ENCODE measurements around the gene CHRDL2.

DNA sequence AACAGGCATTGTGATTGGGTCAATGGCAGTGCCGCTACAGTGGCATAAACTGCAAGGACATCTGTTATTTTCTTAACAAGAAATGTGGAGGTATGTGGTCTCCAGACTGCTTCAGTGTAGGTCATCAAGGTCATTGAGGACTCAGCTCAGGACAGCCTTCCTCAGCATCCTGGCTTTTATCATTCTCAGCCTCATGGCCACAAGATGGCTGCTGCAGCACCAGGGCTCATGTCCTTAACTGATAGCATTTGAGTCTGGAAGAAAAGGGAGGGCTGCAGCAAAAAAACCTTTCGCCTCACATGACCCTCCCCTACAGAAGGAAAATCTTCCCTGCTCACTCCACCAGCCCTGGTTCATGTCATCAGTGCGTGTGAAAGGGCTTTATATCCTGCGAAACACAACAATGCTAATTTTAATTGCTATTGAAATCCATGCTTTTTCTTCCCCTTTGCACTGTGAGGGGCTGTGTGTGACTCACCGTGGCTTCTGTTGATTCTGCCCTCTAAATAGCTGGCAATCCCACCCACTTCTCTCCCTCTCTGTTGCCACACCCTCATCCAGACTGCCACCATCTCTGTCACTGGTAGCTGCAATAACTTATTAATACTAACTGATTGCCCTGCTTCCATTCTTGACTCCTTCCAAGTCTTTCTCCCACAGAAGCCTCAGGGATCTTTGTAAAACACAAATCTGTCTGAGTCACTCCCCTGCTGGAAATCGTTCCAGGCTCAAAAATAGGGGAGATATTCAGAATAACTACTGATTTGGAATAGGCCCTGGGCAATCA lies 43.8 kb downstream of the CHRDL2 start:
- TF ChIP-seq POLR2A (IDR thresholded peaks at IDR 0.05; ENCODE audit: low read length) (no peak), FOSL2 (IDR thresholded peaks at IDR 0.05) (no peak), FOSL2 (CRISPR knock-in tag; IDR thresholded peaks at IDR 0.05) (no peak), BHLHE40 (IDR thresholded peaks at IDR 0.05; ENCODE audit: low read depth, low read length) (no peak), E2F6 (IDR thresholded peaks at IDR 0.05; ENCODE audit: borderline replicate concordance, low read depth) (no peak), CTCF (IDR thresholded peaks at IDR 0.05) (no peak), KDM1A (IDR thresholded peaks at IDR 0.05; ENCODE audit: low read depth) (no peak), NFE2L2 (conservative IDR thresholded peaks at IDR 0.05; ENCODE audit: low read length) (no peak), REST (IDR thresholded peaks at IDR 0.05) (no peak), ELK1 (IDR thresholded peaks at IDR 0.05; ENCODE audit: low read depth, low read length) (no peak), EP300 (IDR thresholded peaks at IDR 0.05) (no peak), USF2 (IDR thresholded peaks at IDR 0.05) (no peak), CBX8 (IDR thresholded peaks at IDR 0.05) (no peak), EHMT2 (IDR thresholded peaks at IDR 0.05; ENCODE audit: low read depth) (no peak)

Data from A549 (cell line).